ENCODE data around the gene CCDC69.

DNA sequence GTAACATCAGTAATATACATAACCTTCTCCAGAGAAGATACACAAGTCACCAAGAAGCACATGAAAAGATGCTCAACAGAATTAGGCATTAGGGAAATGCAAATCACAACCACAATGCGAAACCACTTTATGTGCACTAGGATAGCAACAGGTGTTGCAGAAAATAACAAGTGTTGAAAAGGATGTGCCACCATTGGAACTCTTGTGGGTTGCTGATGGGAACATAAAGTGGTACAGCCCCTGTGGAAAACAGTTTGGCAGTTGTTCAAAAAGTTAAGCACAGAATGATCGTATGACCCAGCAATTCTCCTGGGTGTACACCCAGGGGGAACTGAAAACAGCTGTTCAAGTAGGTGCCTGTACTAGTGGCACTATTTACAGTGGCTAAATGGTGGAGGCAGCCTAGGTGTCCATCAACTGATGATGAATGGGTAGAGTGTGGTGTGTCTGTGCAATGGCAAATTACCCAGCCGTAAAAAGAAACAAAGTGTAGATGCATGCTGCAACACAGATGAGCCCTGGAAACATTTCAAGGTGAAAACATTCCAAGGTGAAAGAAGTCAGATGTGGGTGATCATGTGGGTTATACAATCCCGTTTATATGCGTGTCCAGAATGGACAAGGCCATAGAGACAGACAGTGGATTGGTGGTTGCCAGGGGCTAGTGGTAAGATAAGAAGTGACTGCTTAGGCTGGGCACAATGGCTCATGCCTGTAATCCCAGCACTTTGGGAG, 27.2 kb downstream of the CCDC69 start:
- TF ChIP-seq CTCF (IDR thresholded peaks at IDR 0.05; ENCODE audit: low read depth, low read length) = no peak
- TF ChIP-seq POLR2A (IDR thresholded peaks at IDR 0.05; ENCODE audit: extremely low read depth, insufficient read length) = no peak
- no peak for TF ChIP-seq MAX (IDR thresholded peaks at IDR 0.05; ENCODE audit: low read depth, low read length)
- TF ChIP-seq MYC (IDR thresholded peaks at IDR 0.05; ENCODE audit: low read depth, low read length) = no peak

Data from NB4 (cell line).